Epithelial cell of esophagus (primary cell): ENCODE measurements around the gene SNN.

Experiments used
- DNase-seq: peaks from one replicate; pipeline ENCODE4 v3.0.0; 2010; ENCODE audit warnings: low read depth
- H3K4me3 ChIP-seq: 2 replicates; pipeline ENCODE4 v1.5.1; 2011; ENCODE audit warnings: mild to moderate bottlenecking, low read length, control low read depth
- CTCF ChIP-seq: IDR thresholded peaks from 2 replicates; pipeline ENCODE4 v1.5.1; 2011; ENCODE audit warnings: low read depth, mild to moderate bottlenecking, low read length, control low read depth, inconsistent platforms; ENCODE audit not compliant: insufficient read depth; ENCODE audit errors: missing control alignments

Gene SNN

GRCh38 chr16:11696266-11697012, 28.2 kb downstream of the SNN start:
- no peak overlapping the region for H3K4me3 ChIP-seq
- no peak for DNase-seq
- TF ChIP-seq CTCF, result no peak

GRCh38 chr16:11697319-11697718, 29.1 kb downstream of the SNN start:
- H3K4me3 ChIP-seq, result no peak overlapping the region
- no peak for TF ChIP-seq CTCF
- DNase-seq, result no peak

- peak; percentile 71 for DNase-seq
- TF ChIP-seq CTCF, result peak; percentile 30
- no peak overlapping the region for H3K4me3 ChIP-seq
Measured at GRCh38 chr16:11698271-11698689, 30.0 kb downstream of the SNN start.

- H3K4me3 ChIP-seq, result no peak overlapping the region
- no peak for TF ChIP-seq CTCF
- no peak for DNase-seq
Measured at GRCh38 chr16:11699234-11699894, 31.1 kb downstream of the SNN start.

- no peak for TF ChIP-seq CTCF
- H3K4me3 ChIP-seq, result no peak overlapping the region
- DNase-seq, result peak; percentile 14
Measured at GRCh38 chr16:11700264-11701029, 32.2 kb downstream of the SNN start.

- H3K4me3 ChIP-seq, result no peak overlapping the region
- TF ChIP-seq CTCF, result no peak
- no peak for DNase-seq
Measured at GRCh38 chr16:11705311-11706025, 37.2 kb downstream of the SNN start.
